CD14-positive monocyte (primary cell): ENCODE results near the gene RO60. TPM values are rescaled to one million over a fixed set of nuclear protein-coding genes. Genes with fewer than 3 reads are reported as not detected.

Experiments
- DNase-seq, 3 donors: peaks; one replicate each; pipeline ENCODE4 v3.0.0-alpha.2; 2011 to 2022
- H2AFZ ChIP-seq: 2 replicates; pipeline ENCODE4 v1.6.0; 2012; ENCODE audit warnings: mild to moderate bottlenecking, low read depth, low read length, inconsistent platforms; ENCODE audit not compliant: insufficient read depth, poor library complexity, severe bottlenecking
- H3K27ac ChIP-seq, 2 donors: 1 replicate in 1 of 2; 2 replicates in 1 of 2; pipeline ENCODE4 v1.5.1; 2012 to 2013; ENCODE audit warnings: low read length in 2 of 2, control low read depth in 1 of 2, inconsistent platforms in 1 of 2, low read depth in 1 of 2, mild to moderate bottlenecking in 1 of 2
- H3K27me3 ChIP-seq, 2 donors: one replicate each; pipeline versions ENCODE4 v1.6.0 to v1.6.1; 2011 to 2013; ENCODE audit warnings: low read length in 2 of 2; ENCODE audit not compliant: control insufficient read depth in 2 of 2, insufficient read depth in 2 of 2
- H3K36me3 ChIP-seq, 2 donors: replicated peaks in 1 of 2; 1 replicate in 1 of 2; 2 replicates in 1 of 2; pipeline versions ENCODE4 v1.5.1 to v1.6.1; 2012 to 2013; ENCODE audit warnings: low read length in 2 of 2, control low read depth in 1 of 2, inconsistent platforms in 1 of 2, mild to moderate bottlenecking in 1 of 2; ENCODE audit not compliant: insufficient read depth in 2 of 2, control insufficient read depth in 1 of 2
- H3K4me1 ChIP-seq, 2 donors: 1 replicate in 1 of 2; 2 replicates in 1 of 2; pipeline versions ENCODE4 v1.5.1 to v1.6.1; 2012 to 2013; ENCODE audit warnings: low read length in 2 of 2, control low read depth in 1 of 2, inconsistent platforms in 1 of 2, mild to moderate bottlenecking in 1 of 2, moderate library complexity in 1 of 2; ENCODE audit not compliant: insufficient read depth in 2 of 2, control insufficient read depth in 1 of 2
- H3K4me2 ChIP-seq: replicated peaks from 2 replicates; pipeline ENCODE3; 2012; ENCODE audit warnings: low read length, moderate library complexity, mild to moderate bottlenecking; ENCODE audit not compliant: poor library complexity, severe bottlenecking; ENCODE audit errors: extremely low read depth
- H3K4me3 ChIP-seq, 3 experiments: fragments of 200-600 bp in 1 of 3; sonication (generic) in 1 of 3; replicated peaks in 1 of 3; 1 replicate in 2 of 3; 2 replicates in 1 of 3; pipeline ENCODE4 v1.5.1; 2011 to 2013; ENCODE audit warnings: low read length in 3 of 3, mild to moderate bottlenecking in 3 of 3, control low read depth in 2 of 3, low read depth in 2 of 3, inconsistent platforms in 1 of 3, moderate library complexity in 1 of 3
- H3K79me2 ChIP-seq: 2 replicates; pipeline ENCODE4 v1.6.0; 2012; ENCODE audit warnings: mild to moderate bottlenecking, control low read depth, inconsistent platforms, low read length, moderate library complexity; ENCODE audit not compliant: insufficient read depth
- H3K9ac ChIP-seq: 2 replicates; pipeline ENCODE4 v1.6.0; 2017; ENCODE audit warnings: low read length, mild to moderate bottlenecking; ENCODE audit not compliant: insufficient read depth, poor library complexity, severe bottlenecking
- H3K9me3 ChIP-seq, 2 donors: replicated peaks in 1 of 2; 1 replicate in 1 of 2; 2 replicates in 1 of 2; pipeline versions ENCODE4 v1.5.1 to v1.6.1; 2012 to 2013; ENCODE audit warnings: low read length in 2 of 2, control low read depth in 1 of 2; ENCODE audit not compliant: control insufficient read depth in 1 of 2, insufficient read depth in 1 of 2
- H4K20me1 ChIP-seq: 2 replicates; pipeline ENCODE4 v1.6.0; 2012; ENCODE audit warnings: mild to moderate bottlenecking, low read length, control low read depth, moderate library complexity; ENCODE audit not compliant: insufficient read depth
- H3K27ac Mint-ChIP-seq, 7 donors: one replicate each; pipeline ENCODE4 v1.8.0; 2020; ENCODE audit warnings: mild to moderate bottlenecking in 7 of 7, mixed read lengths in 7 of 7, moderate library complexity in 6 of 7, inconsistent platforms in 2 of 7
- H3K27me3 Mint-ChIP-seq, 3 donors: one replicate each; pipeline ENCODE4 v1.8.0; 2021 to 2022; ENCODE audit warnings: low read depth in 3 of 3, mild to moderate bottlenecking in 3 of 3, mixed read lengths in 3 of 3, moderate library complexity in 3 of 3, inconsistent platforms in 1 of 3
- H3K36me3 Mint-ChIP-seq, 2 donors: one replicate each; pipeline ENCODE4 v1.8.0; 2020; ENCODE audit warnings: mixed read lengths in 2 of 2, inconsistent platforms in 1 of 2, mild to moderate bottlenecking in 1 of 2
- H3K4me1 Mint-ChIP-seq: one replicate; pipeline ENCODE4 v1.8.0; 2020; ENCODE audit warnings: mild to moderate bottlenecking, mixed read lengths
- H3K4me3 Mint-ChIP-seq, 2 donors: one replicate each; pipeline ENCODE4 v1.8.0; 2020; ENCODE audit warnings: mild to moderate bottlenecking in 2 of 2, mixed read lengths in 2 of 2, moderate library complexity in 1 of 2
- H3K9me3 Mint-ChIP-seq, 7 donors: one replicate each; pipeline ENCODE4 v1.8.0; 2020 to 2022; ENCODE audit warnings: mixed read lengths in 7 of 7, mild to moderate bottlenecking in 6 of 7, moderate library complexity in 6 of 7, inconsistent platforms in 2 of 7
- CTCF ChIP-seq: fragments of 200-600 bp; IDR thresholded peaks from one replicate; pipeline ENCODE4 v1.8.0; 2022; ENCODE audit warnings: antibody characterized with exemption, mild to moderate bottlenecking
- WGBS: methylation state at CpG from one replicate; pipeline ENCODE4 v1.1.5; 2013; ENCODE audit warnings: missing lambda C conversion rate; ENCODE audit not compliant: insufficient coverage; 5-methylcytosine and 5-hydroxymethylcytosine counted together
- intact Hi-C, 2 donors: fragments of 100-400 bp; cut with micrococcal nuclease; formaldehyde crosslinking; loops; one replicate each; pipeline versions ENCODE4 v1.15.0 to v1.15.1; 2023
- polyA plus RNA-seq, 3 donors: library from polyadenylated mRNA; depleted of rRNA in 1 of 3; unstranded in 2 of 3; stranded (reverse) in 1 of 3; fragments of 300-500 nt in 2 of 3; fragments of >200 nt in 1 of 3; fragmentation: Illumina TruSeq in 2 of 3; gene quantifications; 1 replicate in 2 of 3; 2 replicates in 1 of 3; pipeline ENCODE4 v1.2.3, GENCODE V29; 2012 to 2021

Gene RO60
- polyA plus RNA-seq, 3 donors, result 13.2 to 67.9 (median 58.1) TPM

GRCh38 chr1:193090865-193091264, 31.5 kb downstream of the RO60 start:
- H4K20me1 ChIP-seq, result no peaks in the 10 kb centered on the region
- Mint-ChIP-seq H3K9me3 (peaks cover 0 to 2% (median 0%) of the 10 kb centered on the region in 7 donors), H3K4me1 (no peaks in the 10 kb centered on the region), H3K27me3 (no peaks in the 10 kb centered on the region), H3K4me3 (no peak overlapping the region), H3K36me3 (peaks cover 43 to 52% of the 10 kb centered on the region in 2 donors), H3K27ac (no peak overlapping the region)
- no peaks in the 10 kb centered on the region for H3K9me3 ChIP-seq
- H2AFZ ChIP-seq, result no peak overlapping the region
- no peak for DNase-seq
- no peak for TF ChIP-seq CTCF
- no peak overlapping the region for H3K9ac ChIP-seq
- WGBS, result no CpG with 5 or more reads among the region's 1 CpG
- H3K4me1 ChIP-seq, result no peaks in the 10 kb centered on the region
- intact Hi-C loops, result no loop called here
- H3K36me3 ChIP-seq, result peaks cover 54 to 91% of the 10 kb centered on the region in 2 donors
- no peak overlapping the region for H3K4me2 ChIP-seq
- H3K79me2 ChIP-seq, result no peaks in the 10 kb centered on the region
- no peaks in the 10 kb centered on the region for H3K27me3 ChIP-seq
- no peak overlapping the region for H3K27ac ChIP-seq
- H3K4me3 ChIP-seq, result no peak overlapping the region

- no peak overlapping the region for H2AFZ ChIP-seq
- 100% methylated on average over 3 of the region's 11 CpGs for whole genome bisulfite sequencing
- Mint-ChIP-seq H3K4me1 (no peaks in the 10 kb centered on the region), H3K4me3 (no peak overlapping the region), H3K27me3 (no peaks in the 10 kb centered on the region), H3K27ac (peak overlapping the region in 3 of 7 donors; percentile 50 to 63 (median 60)), H3K9me3 (peaks cover 0 to 2% (median 0%) of the 10 kb centered on the region in 7 donors), H3K36me3 (peaks cover 54 to 70% of the 10 kb centered on the region in 2 donors)
- no peaks in the 10 kb centered on the region for H3K79me2 ChIP-seq
- H3K36me3 ChIP-seq, result peaks cover 66 to 92% of the 10 kb centered on the region in 2 donors
- no peaks in the 10 kb centered on the region for H3K27me3 ChIP-seq
- H3K9ac ChIP-seq, result no peak overlapping the region
- no peak overlapping the region for H3K4me3 ChIP-seq
- intact Hi-C loops, result no loop called here
- H3K9me3 ChIP-seq, result no peaks in the 10 kb centered on the region
- H3K4me2 ChIP-seq, result no peak overlapping the region
- DNase-seq, result no peak
- no peaks in the 10 kb centered on the region for H4K20me1 ChIP-seq
- peak overlapping the region in 1 of 2 donors; percentile 14 for H3K27ac ChIP-seq
- TF ChIP-seq CTCF, result no peak
- no peaks in the 10 kb centered on the region for H3K4me1 ChIP-seq
Measured at GRCh38 chr1:193094112-193094511, 34.7 kb downstream of the RO60 start.
